KMS-11 (cell line): Measurements from ENCODE around the gene KCNB1.

Experiments
- H2AFZ ChIP-seq: fragments of 200-600 bp; sonication (generic); 2 replicates; pipeline ENCODE4 v1.6.1; 2016; ENCODE audit warnings: antibody characterized with exemption, mixed run types, low read depth
- H3K27ac ChIP-seq: fragments of 200-600 bp; sonication (generic); 2 replicates; pipeline ENCODE4 v1.6.1; 2016; ENCODE audit warnings: mild to moderate bottlenecking, mixed run types
- H3K27me3 ChIP-seq: fragments of 200-600 bp; sonication (generic); 2 replicates; pipeline ENCODE4 v1.6.1; 2017; ENCODE audit warnings: mild to moderate bottlenecking, low read depth, mixed run types, moderate library complexity; ENCODE audit not compliant: insufficient read depth
- H3K36me3 ChIP-seq: fragments of 200-600 bp; sonication (generic); 2 replicates; pipeline ENCODE4 v1.6.1; 2017; ENCODE audit warnings: mild to moderate bottlenecking, mixed run types; ENCODE audit not compliant: insufficient read depth
- H3K4me1 ChIP-seq: fragments of 200-600 bp; sonication (generic); 2 replicates; pipeline ENCODE4 v1.6.1; 2016; ENCODE audit warnings: mild to moderate bottlenecking, low read depth, mixed run types; ENCODE audit not compliant: poor library complexity, severe bottlenecking
- H3K4me2 ChIP-seq: fragments of 200-600 bp; sonication (generic); 2 replicates; pipeline ENCODE4 v1.7.0; 2016; ENCODE audit warnings: mild to moderate bottlenecking, mixed run types
- H3K4me3 ChIP-seq: fragments of 200-600 bp; sonication (generic); IDR thresholded peaks from 2 replicates; pipeline ENCODE4 v1.6.1; 2017; ENCODE audit warnings: low read depth, low read length, mixed read lengths; ENCODE audit not compliant: insufficient read depth
- H3K79me2 ChIP-seq: fragments of 200-600 bp; sonication (generic); 2 replicates; pipeline ENCODE4 v1.6.1; 2016; ENCODE audit warnings: low read depth, mixed run types; ENCODE audit not compliant: insufficient read depth
- H3K9ac ChIP-seq: fragments of 200-600 bp; sonication (generic); 2 replicates; pipeline ENCODE4 v1.6.1; 2016; ENCODE audit warnings: mild to moderate bottlenecking, mixed run types
- H4K20me1 ChIP-seq: fragments of 200-600 bp; sonication (generic); 2 replicates; pipeline ENCODE4 v1.6.1; 2016; ENCODE audit warnings: mild to moderate bottlenecking, mixed run types; ENCODE audit not compliant: insufficient read depth
- CTCF ChIP-seq: fragments of 200-600 bp; sonication (generic); conservative IDR thresholded peaks from 2 replicates; pipeline ENCODE4 v1.6.1; 2017; ENCODE audit warnings: low read depth, mild to moderate bottlenecking, antibody characterized with exemption, low read length, moderate library complexity, mixed read lengths

Gene KCNB1

GRCh38 chr20:49518576-49518975 is 36.1 kb upstream of the KCNB1 start:
- H3K27me3 ChIP-seq = no peaks in the 10 kb centered on the region; the same call in 1 of the 2 replicates
- H4K20me1 ChIP-seq = no peaks in the 10 kb centered on the region
- no peaks in the 10 kb centered on the region for H3K36me3 ChIP-seq
- no peak overlapping the region for H3K4me2 ChIP-seq
- H2AFZ ChIP-seq = no peak overlapping the region
- H3K79me2 ChIP-seq = no peaks in the 10 kb centered on the region
- no peaks in the 10 kb centered on the region for H3K4me1 ChIP-seq
- TF ChIP-seq CTCF = no peak
- H3K4me3 ChIP-seq = no peak overlapping the region
- no peak overlapping the region for H3K9ac ChIP-seq
- H3K27ac ChIP-seq = no peak overlapping the region

- no peak overlapping the region for H3K4me3 ChIP-seq
- H2AFZ ChIP-seq = no peak overlapping the region
- H3K27me3 ChIP-seq = peaks cover 2% of the 10 kb centered on the region; the same call in 1 of the 2 replicates
- no peaks in the 10 kb centered on the region for H3K36me3 ChIP-seq
- no peaks in the 10 kb centered on the region for H4K20me1 ChIP-seq
- no peaks in the 10 kb centered on the region for H3K4me1 ChIP-seq
- H3K27ac ChIP-seq = no peak overlapping the region
- no peak overlapping the region for H3K9ac ChIP-seq
- TF ChIP-seq CTCF = no peak
- H3K79me2 ChIP-seq = no peaks in the 10 kb centered on the region
- H3K4me2 ChIP-seq = no peak overlapping the region
These were observed 35.3 kb upstream of the KCNB1 start for GRCh38 chr20:49517805-49518100.

- no peaks in the 10 kb centered on the region for H3K36me3 ChIP-seq
- no peaks in the 10 kb centered on the region for H4K20me1 ChIP-seq
- H3K27me3 ChIP-seq = peaks cover 8% of the 10 kb centered on the region; the same call in 1 of the 2 replicates
- H3K4me2 ChIP-seq = no peak overlapping the region
- no peaks in the 10 kb centered on the region for H3K79me2 ChIP-seq
- TF ChIP-seq CTCF = no peak
- H3K4me1 ChIP-seq = no peaks in the 10 kb centered on the region
- H3K4me3 ChIP-seq = no peak overlapping the region
- H3K27ac ChIP-seq = no peak overlapping the region
- no peak overlapping the region for H2AFZ ChIP-seq
- no peak overlapping the region for H3K9ac ChIP-seq
These were observed 34.7 kb upstream of the KCNB1 start for GRCh38 chr20:49516916-49517804.

GRCh38 chr20:49515586-49515985 is 33.1 kb upstream of the KCNB1 start:
- no peak for TF ChIP-seq CTCF
- H3K27me3 ChIP-seq = peaks cover 21% of the 10 kb centered on the region; the same call in 1 of the 2 replicates
- no peak overlapping the region for H3K4me2 ChIP-seq
- H3K79me2 ChIP-seq = no peaks in the 10 kb centered on the region
- H3K4me3 ChIP-seq = no peak overlapping the region
- H3K4me1 ChIP-seq = no peaks in the 10 kb centered on the region
- no peaks in the 10 kb centered on the region for H4K20me1 ChIP-seq
- H3K36me3 ChIP-seq = no peaks in the 10 kb centered on the region
- no peak overlapping the region for H3K27ac ChIP-seq
- H2AFZ ChIP-seq = no peak overlapping the region
- no peak overlapping the region for H3K9ac ChIP-seq
